ENCODE measurements around the gene CERS6.

GRCh38 chr2:168490015-168490874 lies 34.2 kb downstream of the CERS6 start:
- TF ChIP-seq POLR2AphosphoS5 (IDR thresholded peaks at IDR 0.05; ENCODE audit: borderline replicate concordance, low read depth, low read length) (no peak), EZH2 (IDR thresholded peaks at IDR 0.05) (no peak)

All from SK-N-MC (cell line).